ENCODE results near the gene DUSP2. TPM values are rescaled to one million over a fixed set of nuclear protein-coding genes. Genes with fewer than 3 reads are reported as not detected.
A peak's percentile ranks its signal among the peaks of the same experiment; 100 is the strongest.

Gene DUSP2
- total RNA-seq, 3 donors from 2014 or later, result 1.9 to 57.5 (median 12.8) TPM

- DNase-seq (ENCODE audit: low spot score in 2 of 2), result peak in 1 of 2 donors; percentile 2
- intact Hi-C loops (cut with DNase I; ENCODE audit: low total_unique reads), result no loop called here
- no peaks in the 10 kb centered on the region for H3K36me3 ChIP-seq
- no peak for TF ChIP-seq POLR2AphosphoS5 (IDR thresholded peaks at IDR 0.05)
- TF ChIP-seq CTCF (IDR thresholded peaks at IDR 0.05), result no peak
- no peak for TF ChIP-seq POLR2A (IDR thresholded peaks at IDR 0.05)
- H3K4me1 ChIP-seq, result no peaks in the 10 kb centered on the region
- H3K9me3 ChIP-seq, result peaks cover 0 to 5% of the 10 kb centered on the region in 2 donors
- H3K4me3 ChIP-seq, result no peak overlapping the region
- H3K27me3 ChIP-seq, result no peaks in the 10 kb centered on the region
- no peak overlapping the region for H3K27ac ChIP-seq
Observed at GRCh38 chr2:96095116-96095636, 50.1 kb downstream of the DUSP2 start.

GRCh38 chr2:96093528-96093927 lies 51.7 kb downstream of the DUSP2 start:
- H3K27me3 ChIP-seq, result no peaks in the 10 kb centered on the region
- no peaks in the 10 kb centered on the region for H3K4me1 ChIP-seq
- intact Hi-C loops (cut with DNase I; ENCODE audit: low total_unique reads), result no loop called here
- no peak overlapping the region for H3K27ac ChIP-seq
- no peak for TF ChIP-seq POLR2AphosphoS5 (IDR thresholded peaks at IDR 0.05)
- TF ChIP-seq CTCF (IDR thresholded peaks at IDR 0.05), result no peak
- TF ChIP-seq POLR2A (IDR thresholded peaks at IDR 0.05), result no peak
- no peak overlapping the region for H3K4me3 ChIP-seq
- peaks cover 0 to 5% of the 10 kb centered on the region in 2 donors for H3K9me3 ChIP-seq
- peak; percentile 3 to 42 for DNase-seq (ENCODE audit: low spot score in 2 of 2)
- H3K36me3 ChIP-seq, result no peaks in the 10 kb centered on the region

Other genes with a start within 250 kb of the DUSP2 start
- 100 to 1,000 TPM in 1 of 3 donors, 10 to 100 TPM in 2; 54.7 to 407 (median 81.3) TPM for gene ANKRD36C, start 153.6 kb downstream of the DUSP2 start, total RNA-seq
- gene GPAT2, start 110.5 kb downstream of the DUSP2 start, total RNA-seq, result 10 to 100 TPM in 1 of 3 donors, 1 to 10 TPM in 2; 5.9 to 11.7 (median 8.8) TPM
- gene ADRA2B, start 28.9 kb downstream of the DUSP2 start, total RNA-seq, result 1 to 10 TPM; 1.3 to 1.6 (median 1.4) TPM
- gene ASTL, start 6.9 kb downstream of the DUSP2 start, total RNA-seq, result under 1 TPM in 1 of 3 donors, not detected in 2; 0.32 TPM
- 100 to 1,000 TPM in 1 of 3 donors, 10 to 100 TPM in 2; 84.9 to 133 (median 96.3) TPM for gene STARD7, start 63.4 kb upstream of the DUSP2 start, total RNA-seq
- 10 to 100 TPM; 31.1 to 44.5 (median 35.2) TPM for gene TMEM127, start 120.6 kb upstream of the DUSP2 start, total RNA-seq
- gene CIAO1, start 120.8 kb upstream of the DUSP2 start, total RNA-seq, result 100 to 1,000 TPM; 119 to 131 (median 127) TPM
- gene SNRNP200, start 160.1 kb upstream of the DUSP2 start, total RNA-seq, result 100 to 1,000 TPM in 2 of 3 donors, 10 to 100 TPM in 1; 99.4 to 111 (median 109) TPM
- gene ITPRIPL1, start 179.9 kb upstream of the DUSP2 start, total RNA-seq, result 10 to 100 TPM in 1 of 3 donors, 1 to 10 TPM in 1, under 1 TPM in 1; 0.64 to 11.1 (median 6.9) TPM
- gene NCAPH, start 190.3 kb upstream of the DUSP2 start, total RNA-seq, result 1 to 10 TPM in 1 of 3 donors, under 1 TPM in 2; 0.44 to 2.6 (median 0.66) TPM